Smooth muscle cell (in vitro differentiated cells): ENCODE measurements around the gene TNRC6B. TPM values are rescaled to one million over a fixed set of nuclear protein-coding genes. Genes with fewer than 3 reads are reported as not detected.
A peak's percentile ranks its signal among the peaks of the same experiment; 100 is the strongest.

Experiments used
- DNase-seq: peaks from one replicate; lab custom pipeline; 2025; ENCODE audit not compliant: unreplicated experiment; lab: John Stamatoyannopoulos, UW
- H2AFZ ChIP-seq: fragments of 200-600 bp; sonication (generic); 2 replicates; pipeline ENCODE4 v1.6.0; 2016; ENCODE audit warnings: antibody characterized with exemption, low read depth, mild to moderate bottlenecking
- H3F3A ChIP-seq: fragments of 200-600 bp; sonication (generic); 2 replicates; pipeline ENCODE4 v1.6.0; 2017; ENCODE audit warnings: antibody characterized with exemption, low read depth
- H3K27ac ChIP-seq: fragments of 200-600 bp; sonication (generic); 2 replicates; pipeline ENCODE4 v1.5.1; 2016; ENCODE audit warnings: low read depth, mild to moderate bottlenecking
- H3K27me3 ChIP-seq: fragments of 200-600 bp; sonication (generic); 2 replicates; pipeline ENCODE4 v1.6.1; 2016; ENCODE audit warnings: low read depth, mild to moderate bottlenecking
- H3K36me3 ChIP-seq: fragments of 200-600 bp; sonication (generic); 2 replicates; pipeline ENCODE4 v1.5.1; 2016; ENCODE audit warnings: low read depth
- H3K4me1 ChIP-seq: fragments of 200-600 bp; sonication (generic); 2 replicates; pipeline ENCODE4 v1.5.1; 2016; ENCODE audit warnings: low read depth
- H3K4me2 ChIP-seq: fragments of 200-600 bp; sonication (generic); 2 replicates; pipeline ENCODE4 v1.6.0; 2016; ENCODE audit warnings: mild to moderate bottlenecking
- H3K4me3 ChIP-seq: fragments of 200-600 bp; sonication (generic); 2 replicates; pipeline ENCODE4 v1.5.1; 2016; ENCODE audit warnings: mild to moderate bottlenecking
- H3K79me2 ChIP-seq: fragments of 200-600 bp; sonication (generic); 2 replicates; pipeline ENCODE4 v1.6.0; 2016; ENCODE audit warnings: low read depth, mild to moderate bottlenecking
- H3K9ac ChIP-seq: fragments of 200-600 bp; sonication (generic); 2 replicates; pipeline ENCODE4 v1.6.0; 2016; ENCODE audit warnings: low read depth
- H3K9me3 ChIP-seq: fragments of 200-600 bp; sonication (generic); replicated peaks from 2 replicates; pipeline ENCODE4 v1.5.1; 2016; ENCODE audit warnings: low read depth
- H4K20me1 ChIP-seq: fragments of 200-600 bp; sonication (generic); 2 replicates; pipeline ENCODE4 v1.6.0; 2016; ENCODE audit warnings: low read depth
- WGBS: methylation state at CpG from one replicate; pipeline ENCODE4 v1.1.7; 2016; ENCODE audit warnings: low lambda C conversion rate; 5-methylcytosine and 5-hydroxymethylcytosine counted together
- polyA plus RNA-seq: library from polyadenylated mRNA; unstranded; fragments of >200 nt; fragmentation: Nextera tagmentation; extraction: Ambion mirVana; gene quantifications from 2 replicates; pipeline ENCODE4 v1.2.1, GENCODE V29; 2016
- total RNA-seq: library from RNA; depleted of rRNA; stranded (reverse); fragments of >200 nt; gene quantifications from 2 replicates; pipeline ENCODE4 v1.2.3, GENCODE V29; 2014
- TF ChIP-seq, protein P1 (sequence below): fragments of 200-600 bp; sonication (generic); IDR thresholded peaks from 2 replicates; pipeline ENCODE4 v1.5.1; 2017; ENCODE audit warnings: borderline replicate concordance, mild to moderate bottlenecking, antibody characterized with exemption; ENCODE audit not compliant: insufficient read depth, poor library complexity, severe bottlenecking

Gene TNRC6B
- total and polyA plus RNA-seq, 2 experiments from 2014 or later, result 21.5 to 44.4 TPM

DNA sequence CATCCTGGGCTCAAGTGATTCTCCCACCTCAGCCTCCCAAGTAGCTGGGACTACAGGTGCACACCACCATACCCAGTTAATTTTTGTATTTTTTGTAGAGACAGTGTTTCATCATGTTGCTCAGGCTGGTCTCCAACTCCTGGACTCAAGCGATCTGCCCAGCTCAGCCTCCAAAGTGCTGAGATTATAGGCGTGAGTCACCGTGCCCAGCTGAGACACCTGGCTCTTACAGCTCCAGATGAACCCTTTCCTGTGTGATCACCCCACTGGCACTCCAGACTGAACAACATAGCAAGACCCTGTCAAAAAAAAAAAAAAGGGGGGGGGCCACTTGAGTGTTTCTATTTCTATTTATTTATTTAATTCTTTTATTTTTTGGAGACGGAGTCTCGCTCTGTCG lies 167.5 kb downstream of the TNRC6B start:
- Histone ChIP-seq H3K27ac (no peak overlapping the region), H3K4me2 (peak overlapping the region; percentile 89), H3K4me1 (peaks cover 15% of the 10 kb centered on the region), H2AFZ (no peak overlapping the region), H3K79me2 (peaks cover 37% of the 10 kb centered on the region), H3K4me3 (peak overlapping the region; percentile 91), H3K36me3 (peaks cover 7% of the 10 kb centered on the region), H3F3A (no peaks in the 10 kb centered on the region), H3K9me3 (no peaks in the 10 kb centered on the region), H3K27me3 (no peaks in the 10 kb centered on the region), H4K20me1 (peaks cover 19% of the 10 kb centered on the region), H3K9ac (no peak overlapping the region)
- DNase-seq, result no peak
- TF ChIP-seq, protein P1, sequence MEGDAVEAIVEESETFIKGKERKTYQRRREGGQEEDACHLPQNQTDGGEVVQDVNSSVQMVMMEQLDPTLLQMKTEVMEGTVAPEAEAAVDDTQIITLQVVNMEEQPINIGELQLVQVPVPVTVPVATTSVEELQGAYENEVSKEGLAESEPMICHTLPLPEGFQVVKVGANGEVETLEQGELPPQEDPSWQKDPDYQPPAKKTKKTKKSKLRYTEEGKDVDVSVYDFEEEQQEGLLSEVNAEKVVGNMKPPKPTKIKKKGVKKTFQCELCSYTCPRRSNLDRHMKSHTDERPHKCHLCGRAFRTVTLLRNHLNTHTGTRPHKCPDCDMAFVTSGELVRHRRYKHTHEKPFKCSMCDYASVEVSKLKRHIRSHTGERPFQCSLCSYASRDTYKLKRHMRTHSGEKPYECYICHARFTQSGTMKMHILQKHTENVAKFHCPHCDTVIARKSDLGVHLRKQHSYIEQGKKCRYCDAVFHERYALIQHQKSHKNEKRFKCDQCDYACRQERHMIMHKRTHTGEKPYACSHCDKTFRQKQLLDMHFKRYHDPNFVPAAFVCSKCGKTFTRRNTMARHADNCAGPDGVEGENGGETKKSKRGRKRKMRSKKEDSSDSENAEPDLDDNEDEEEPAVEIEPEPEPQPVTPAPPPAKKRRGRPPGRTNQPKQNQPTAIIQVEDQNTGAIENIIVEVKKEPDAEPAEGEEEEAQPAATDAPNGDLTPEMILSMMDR, result no peak
- 80% methylated on average over 6 of the region's 6 CpGs for WGBS

DNA sequence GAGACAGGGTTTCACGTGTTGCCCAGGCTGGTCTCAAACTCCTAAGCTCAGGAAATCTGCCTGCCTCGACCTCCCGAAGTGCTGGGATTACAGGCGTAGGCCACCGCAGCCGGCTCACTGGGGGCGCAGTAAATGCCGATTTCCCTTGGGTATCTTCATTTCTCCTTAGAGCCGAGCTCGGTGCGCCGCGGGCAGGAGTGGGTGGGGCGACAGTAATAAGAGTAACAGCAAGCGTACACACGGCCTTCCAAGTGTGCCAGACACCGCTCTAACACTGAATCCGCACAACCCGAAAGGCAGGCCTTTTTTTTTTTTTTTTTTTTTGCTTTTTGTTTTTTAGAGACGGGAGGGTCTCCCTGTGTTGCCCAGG lies 168.1 kb downstream of the TNRC6B start:
- 2% methylated on average over 20 of the region's 20 CpGs for WGBS
- Histone ChIP-seq H3K4me1 (peaks cover 15% of the 10 kb centered on the region), H3K9me3 (no peaks in the 10 kb centered on the region), H3F3A (no peaks in the 10 kb centered on the region), H3K27me3 (no peaks in the 10 kb centered on the region), H3K27ac (peak overlapping the region; percentile 63), H4K20me1 (peaks cover 19% of the 10 kb centered on the region), H2AFZ (peak overlapping the region; percentile 69), H3K9ac (peak overlapping the region; percentile 67), H3K4me3 (peak overlapping the region; percentile 91), H3K4me2 (peak overlapping the region; percentile 89), H3K79me2 (peaks cover 40% of the 10 kb centered on the region), H3K36me3 (peaks cover 7% of the 10 kb centered on the region)
- DNase-seq, result no peak
- TF ChIP-seq, protein P1, result no peak

DNA sequence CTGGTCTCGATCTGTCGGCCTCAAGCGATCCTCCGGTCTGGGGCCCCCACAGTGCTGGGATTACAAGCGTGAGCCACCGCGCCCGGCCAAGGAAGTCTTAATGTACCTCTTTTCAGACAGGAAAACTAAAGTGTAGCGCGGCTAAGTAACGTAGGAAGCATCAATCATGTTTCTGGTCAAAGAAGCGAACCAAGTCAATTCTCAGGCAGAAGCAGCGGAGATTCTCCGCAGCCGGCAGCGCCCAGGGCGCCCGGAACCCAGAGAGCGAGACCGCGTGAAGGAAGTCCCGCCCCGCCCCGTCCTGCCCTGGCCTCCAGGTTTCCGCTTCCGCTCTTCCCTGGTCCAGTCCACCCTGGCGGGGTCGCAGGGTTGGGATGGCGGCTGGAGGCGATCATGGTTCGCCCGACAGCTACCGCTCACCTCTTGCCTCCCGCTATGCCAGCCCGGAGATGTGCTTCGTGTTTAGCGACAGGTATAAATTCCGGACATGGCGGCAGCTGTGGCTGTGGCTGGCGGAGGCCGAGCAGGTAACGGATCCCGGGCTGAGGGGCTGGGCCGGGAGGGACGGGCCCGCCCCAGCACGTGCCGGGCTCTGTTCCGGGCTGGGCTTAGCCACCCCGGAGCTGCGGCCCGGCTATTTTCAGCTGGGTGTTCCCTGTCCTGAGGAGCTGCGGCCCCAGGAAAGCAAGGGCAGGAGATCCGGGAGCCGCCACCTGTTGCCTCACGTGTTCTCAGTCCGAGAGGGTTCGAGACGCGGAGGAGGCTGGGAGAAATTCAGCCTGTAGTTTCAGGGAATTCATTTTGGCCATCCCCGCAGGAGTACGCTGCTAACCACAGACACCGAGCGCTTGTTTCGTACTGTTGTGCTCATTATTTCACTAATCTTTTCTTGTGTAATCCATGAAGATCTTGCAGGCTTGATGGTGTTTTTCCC lies 168.7 kb downstream of the TNRC6B start, which contains the start of gene ADSL:
TSS of gene ADSL (plus strand) at position 316 of the 934 bp plus-strand sequence. CDS start at position 375, 59 bp downstream.
- Histone ChIP-seq H3K4me1 (peaks cover 15% of the 10 kb centered on the region), H2AFZ (peak within 1 kb of the TSS; percentile 69), H3K9me3 (no peaks in the 10 kb centered on the region), H3F3A (no peaks in the 10 kb centered on the region), H4K20me1 (peaks cover 19% of the 10 kb centered on the region), H3K36me3 (peaks cover 7% of the 10 kb centered on the region), H3K4me3 (peak within 1 kb of the TSS; percentile 91), H3K9ac (peak within 1 kb of the TSS; percentile 67), H3K79me2 (peaks cover 45% of the 10 kb centered on the region), H3K27me3 (no peaks in the 10 kb centered on the region), H3K4me2 (peak within 1 kb of the TSS; percentile 89), H3K27ac (peak within 1 kb of the TSS; percentile 63)
- TF ChIP-seq, protein P1, result no peak
- DNase-seq, result peak; percentile 68
- WGBS, result under 1% methylated on average over 65 of the region's 65 CpGs
